AG10803 (cell line): ENCODE data around the gene NOX5.

Experiments
- DNase-seq: peaks from one replicate; pipeline ENCODE4 v3.0.0; 2010; ENCODE audit warnings: low read depth
- H3K4me3 ChIP-seq: 2 replicates; pipeline ENCODE4 v1.5.1; 2011; ENCODE audit warnings: mild to moderate bottlenecking, low read length, control low read depth
- TF ChIP-seq, protein P1 (sequence below): conservative IDR thresholded peaks from 2 replicates; pipeline ENCODE4 v1.5.1; 2011; ENCODE audit warnings: mild to moderate bottlenecking, low read length, control low read depth, inconsistent platforms

NOX5 gene

DNA sequence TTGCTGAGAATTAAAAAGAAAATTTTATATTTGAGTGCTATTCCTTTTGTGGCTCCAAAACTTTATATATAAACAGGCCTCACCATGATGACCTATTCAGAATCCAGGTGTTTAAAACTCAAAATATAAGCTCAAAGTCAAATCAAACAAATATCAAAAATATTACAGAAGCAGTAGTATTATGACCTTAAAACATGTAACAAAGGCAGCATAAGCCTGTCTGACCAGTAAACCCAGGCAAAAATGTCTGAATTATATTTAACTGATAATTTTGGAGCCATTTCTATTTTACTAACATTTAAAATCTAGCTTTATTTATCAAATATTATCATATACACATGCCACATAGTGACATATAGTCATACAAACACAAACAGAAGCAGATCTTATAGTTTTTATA, 6.4 kb upstream of the NOX5 start:
- TF ChIP-seq, protein P1, sequence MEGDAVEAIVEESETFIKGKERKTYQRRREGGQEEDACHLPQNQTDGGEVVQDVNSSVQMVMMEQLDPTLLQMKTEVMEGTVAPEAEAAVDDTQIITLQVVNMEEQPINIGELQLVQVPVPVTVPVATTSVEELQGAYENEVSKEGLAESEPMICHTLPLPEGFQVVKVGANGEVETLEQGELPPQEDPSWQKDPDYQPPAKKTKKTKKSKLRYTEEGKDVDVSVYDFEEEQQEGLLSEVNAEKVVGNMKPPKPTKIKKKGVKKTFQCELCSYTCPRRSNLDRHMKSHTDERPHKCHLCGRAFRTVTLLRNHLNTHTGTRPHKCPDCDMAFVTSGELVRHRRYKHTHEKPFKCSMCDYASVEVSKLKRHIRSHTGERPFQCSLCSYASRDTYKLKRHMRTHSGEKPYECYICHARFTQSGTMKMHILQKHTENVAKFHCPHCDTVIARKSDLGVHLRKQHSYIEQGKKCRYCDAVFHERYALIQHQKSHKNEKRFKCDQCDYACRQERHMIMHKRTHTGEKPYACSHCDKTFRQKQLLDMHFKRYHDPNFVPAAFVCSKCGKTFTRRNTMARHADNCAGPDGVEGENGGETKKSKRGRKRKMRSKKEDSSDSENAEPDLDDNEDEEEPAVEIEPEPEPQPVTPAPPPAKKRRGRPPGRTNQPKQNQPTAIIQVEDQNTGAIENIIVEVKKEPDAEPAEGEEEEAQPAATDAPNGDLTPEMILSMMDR: no peak
- no peak overlapping the region for H3K4me3 ChIP-seq
- DNase-seq: no peak

DNA sequence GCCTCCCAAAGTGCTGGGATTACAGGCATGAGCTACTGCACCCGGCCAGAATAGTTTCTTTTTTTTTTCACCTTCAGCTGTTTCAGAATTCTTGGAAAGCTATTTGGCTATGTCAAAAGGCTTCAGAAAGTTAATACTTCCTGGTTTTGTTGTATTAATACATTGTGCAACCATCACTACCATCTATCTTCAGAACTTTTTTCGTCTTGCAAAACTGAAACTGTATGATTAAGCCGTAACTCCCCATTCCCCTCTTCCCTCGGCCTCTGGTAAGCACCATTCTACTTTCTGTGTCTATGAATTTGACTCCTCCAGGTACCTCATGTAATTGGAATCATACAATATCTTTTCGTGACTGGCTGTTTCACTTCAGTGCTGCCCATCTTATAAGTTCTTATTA, 5.2 kb upstream of the NOX5 start:
- H3K4me3 ChIP-seq: no peak overlapping the region
- TF ChIP-seq, protein P1: no peak
- no peak for DNase-seq

DNA sequence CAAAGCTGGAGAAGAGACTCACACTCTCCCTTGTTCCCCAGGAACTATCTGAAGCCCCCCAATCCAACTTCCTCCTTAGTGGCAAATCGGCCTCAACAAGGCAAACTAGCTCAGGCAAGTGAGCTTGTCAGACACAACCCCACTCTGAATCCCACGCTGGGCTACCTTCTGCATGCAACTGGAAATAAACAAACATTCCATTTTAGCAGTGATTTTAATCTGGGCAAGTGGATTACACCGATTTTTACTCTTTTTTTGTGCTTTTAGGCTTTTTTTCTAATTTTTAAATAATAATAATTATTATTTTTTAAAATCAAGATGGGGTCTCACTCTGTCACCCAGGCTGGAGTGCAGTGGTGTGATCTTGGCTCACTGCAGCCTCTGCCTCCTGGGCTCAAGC, 2.9 kb upstream of the NOX5 start:
- TF ChIP-seq, protein P1: no peak
- H3K4me3 ChIP-seq: no peak overlapping the region
- no peak for DNase-seq

DNA sequence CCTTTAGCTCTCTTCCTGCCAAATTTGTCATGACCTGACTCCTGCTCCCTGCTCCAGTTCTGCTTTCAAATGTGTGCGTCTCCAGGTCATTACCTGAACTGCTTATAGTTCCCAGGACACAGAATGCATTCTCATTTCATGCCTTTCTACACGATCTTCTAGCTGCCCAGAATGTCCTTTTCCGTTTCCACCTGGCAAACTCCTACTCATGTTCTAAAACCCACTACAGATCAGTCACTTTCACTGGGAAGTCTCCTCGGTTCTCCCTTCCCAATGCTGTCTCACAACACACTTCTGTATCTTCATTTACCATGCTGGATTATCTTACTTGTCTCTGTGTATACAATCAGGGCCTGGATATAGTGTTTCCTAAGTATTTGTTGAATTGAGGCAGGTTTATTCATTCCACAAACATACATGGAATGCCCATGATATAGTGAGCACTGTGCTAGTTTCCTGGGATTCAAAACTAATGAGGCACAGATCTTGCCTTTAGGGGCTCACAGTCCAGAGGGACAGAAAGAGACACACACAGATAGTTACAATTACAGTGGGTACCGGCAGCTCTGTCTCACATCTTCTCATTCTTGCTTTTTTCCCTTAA, 1.6 kb upstream of the NOX5 start:
- H3K4me3 ChIP-seq: no peak overlapping the region
- TF ChIP-seq, protein P1: no peak
- no peak for DNase-seq

DNA sequence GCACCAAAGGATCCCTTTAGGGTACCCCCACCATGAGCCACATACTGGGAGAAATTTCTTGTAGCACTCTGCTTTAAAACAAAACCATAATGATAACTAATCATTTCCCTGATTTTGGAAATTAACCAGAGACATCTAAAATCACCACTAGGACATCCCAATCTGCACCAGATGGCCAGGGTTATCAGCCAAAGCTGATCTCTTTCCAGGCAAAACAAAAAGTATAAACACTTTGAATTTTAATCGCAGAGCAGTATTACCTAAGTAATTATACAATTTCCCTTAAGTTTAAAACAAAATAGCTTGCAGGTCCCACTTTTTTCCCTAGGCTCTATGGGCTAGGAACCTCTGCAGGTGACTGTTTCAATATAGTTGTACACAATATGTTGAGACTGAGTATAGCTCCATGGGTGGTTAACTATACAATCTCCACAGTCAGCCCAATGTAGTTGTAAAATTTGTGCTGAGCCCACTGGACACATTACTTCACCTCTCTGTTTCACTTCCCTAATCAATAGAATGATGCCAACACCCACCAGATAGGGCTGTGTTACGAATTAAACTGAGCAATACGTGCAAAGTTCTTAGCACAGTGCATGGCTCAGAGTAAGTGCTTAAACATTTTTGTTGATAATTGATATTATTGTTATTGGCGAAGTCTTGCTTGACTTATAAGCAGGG, 629 bp upstream of the NOX5 start:
- no peak overlapping the region for H3K4me3 ChIP-seq
- no peak for DNase-seq
- TF ChIP-seq, protein P1: no peak

DNA sequence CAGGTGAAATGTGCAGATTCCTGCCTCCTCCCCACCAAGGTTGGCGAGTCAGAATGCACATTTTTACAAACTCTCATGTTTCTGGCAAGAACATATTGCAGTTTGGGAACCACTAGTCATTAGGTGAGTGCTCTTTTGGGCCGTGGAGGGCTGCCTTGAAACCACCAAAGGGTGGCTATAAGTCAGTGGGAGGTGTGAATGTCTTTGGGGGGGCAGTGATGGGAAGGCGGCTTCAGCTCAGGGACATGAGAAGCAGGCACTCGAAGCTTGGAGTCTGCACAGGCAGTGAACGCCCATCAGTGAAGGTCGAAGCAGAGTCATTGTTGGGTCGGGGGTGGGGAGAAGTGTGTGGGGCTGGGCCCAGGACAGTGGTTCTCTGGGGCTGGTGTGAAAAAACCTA, 1.1 kb downstream of the NOX5 start:
- TF ChIP-seq, protein P1: no peak
- H3K4me3 ChIP-seq: no peak overlapping the region
- DNase-seq: no peak

DNA sequence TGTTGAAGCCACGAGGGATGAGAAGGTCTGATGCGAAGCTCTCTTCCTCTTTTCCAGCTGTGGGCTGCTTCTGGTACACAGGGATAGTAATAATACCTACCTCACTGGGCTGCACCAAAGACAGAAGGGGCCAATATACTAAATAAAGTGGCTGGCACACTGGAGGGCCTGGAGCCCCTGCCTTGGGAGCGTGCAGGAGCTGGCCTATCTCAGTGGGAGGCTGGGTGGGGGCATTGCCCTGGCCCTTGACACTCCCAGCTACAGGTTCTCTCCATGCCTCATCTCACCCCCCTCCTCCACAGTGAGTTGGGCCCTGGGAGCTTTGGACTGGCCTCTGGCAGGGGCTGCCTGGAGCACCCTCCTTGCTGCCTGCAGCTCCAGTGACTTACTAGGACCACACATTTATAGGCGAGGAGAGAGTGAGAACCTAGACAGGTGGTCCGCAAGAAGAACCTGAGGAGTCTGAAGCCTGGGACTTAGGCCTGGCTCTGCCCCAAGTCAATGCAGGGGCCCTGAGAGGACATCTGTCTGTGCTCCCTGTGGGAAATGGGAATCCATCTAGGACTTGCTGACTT, 1.6 kb downstream of the NOX5 start:
- TF ChIP-seq, protein P1: no peak
- DNase-seq: no peak
- H3K4me3 ChIP-seq: no peak overlapping the region
